ENCODE results near the gene DUSP8. TPM values are rescaled to one million over a fixed set of nuclear protein-coding genes. Genes with fewer than 3 reads are reported as not detected.

The DUSP8 gene
- total RNA-seq, 2 experiments from 2014 or later, result 0.22 to 0.23 TPM

GRCh38 chr11:1526785-1527184, 45.3 kb downstream of the DUSP8 start:
- peaks cover under 1% of the 10 kb centered on the region for H3K4me1 Mint-ChIP-seq
- POLR2A ChIA-PET, result no interaction called here

GRCh38 chr11:1523779-1524178, 48.3 kb downstream of the DUSP8 start:
- ChIA-PET POLR2A (no interaction called here), CTCF (interaction anchor here (0.6 to 1.6 kb wide), 2 partner anchors 13 to 50 kb away, joined by 3 to 4 read pairs; no protein-coding TSS in a partner anchor)
- H3K27ac Mint-ChIP-seq, result no peak overlapping the region
- H3K4me3 Mint-ChIP-seq, result no peak overlapping the region
- no peaks in the 10 kb centered on the region for H3K36me3 Mint-ChIP-seq (ENCODE audit: low read depth)
- no peaks in the 10 kb centered on the region for H3K9me3 Mint-ChIP-seq
- DNase-seq, result no peak
- H3K4me1 Mint-ChIP-seq, result no peaks in the 10 kb centered on the region
- no peaks in the 10 kb centered on the region for H3K27me3 Mint-ChIP-seq

More at GRCh38 chr11:1526785-1527184, 45.3 kb downstream of the DUSP8 start:
- CTCF ChIA-PET, result interaction anchor here (0.6 kb wide), 1 partner anchor 11 kb away, joined by 4 read pairs; no protein-coding TSS in a partner anchor
- H3K27me3 Mint-ChIP-seq, result no peaks in the 10 kb centered on the region
- H3K36me3 Mint-ChIP-seq (ENCODE audit: low read depth), result no peaks in the 10 kb centered on the region
- DNase-seq, result no peak
- H3K27ac Mint-ChIP-seq, result no peak overlapping the region
- H3K4me3 Mint-ChIP-seq, result no peak overlapping the region
- H3K9me3 Mint-ChIP-seq, result no peaks in the 10 kb centered on the region

DNA sequence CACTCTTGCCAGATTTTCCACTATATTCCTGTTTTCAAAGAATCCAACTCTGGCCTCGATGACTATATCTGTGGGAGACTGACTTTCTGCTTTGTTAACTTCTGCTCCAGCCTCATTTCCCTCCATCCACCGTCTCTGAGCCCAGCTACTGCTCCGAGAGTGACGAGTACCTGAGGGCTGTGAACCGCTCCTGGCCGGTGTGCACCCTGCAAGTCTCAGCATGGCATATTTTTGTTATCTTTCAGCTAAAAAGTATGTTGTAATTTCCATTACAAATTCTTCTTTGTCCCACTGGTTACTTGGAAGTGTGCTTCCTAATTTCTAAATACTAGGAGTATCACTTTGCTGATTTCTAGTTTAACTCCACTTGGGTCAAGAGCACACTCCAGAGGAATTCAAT, 49.0 kb downstream of the DUSP8 start:
- ChIA-PET POLR2A (no interaction called here), CTCF (interaction anchor here (1.6 kb wide), 1 partner anchor 51 kb away, joined by 4 read pairs; no protein-coding TSS in a partner anchor)
- H3K4me1 Mint-ChIP-seq, result no peaks in the 10 kb centered on the region

GRCh38 chr11:1522081-1522424, 50.0 kb downstream of the DUSP8 start:
- POLR2A ChIA-PET, result no interaction called here
- Mint-ChIP-seq H3K4me1 (peaks cover 6% of the 10 kb centered on the region), H3K27me3 (no peaks in the 10 kb centered on the region), H3K9me3 (no peaks in the 10 kb centered on the region), H3K27ac (no peak overlapping the region), H3K4me3 (no peak overlapping the region), H3K36me3 (ENCODE audit: low read depth) (no peaks in the 10 kb centered on the region)
- CTCF ChIA-PET, result no interaction called here
- no peak for DNase-seq

More for the DNA sequence above, 49.0 kb downstream of the DUSP8 start:
- Mint-ChIP-seq H3K9me3 (no peaks in the 10 kb centered on the region), H3K36me3 (ENCODE audit: low read depth) (no peaks in the 10 kb centered on the region), H3K4me3 (no peak overlapping the region), H3K27me3 (no peaks in the 10 kb centered on the region), H3K27ac (no peak overlapping the region)
- DNase-seq, result no peak

- ChIA-PET POLR2A (interaction anchor here (0.6 kb wide), 1 partner anchor 95 kb away, joined by 4 read pairs; no protein-coding TSS in a partner anchor), CTCF (no interaction called here)
- Mint-ChIP-seq H3K27me3 (no peaks in the 10 kb centered on the region), H3K27ac (peak overlapping the region; percentile 38), H3K36me3 (ENCODE audit: low read depth) (no peaks in the 10 kb centered on the region), H3K9me3 (no peaks in the 10 kb centered on the region), H3K4me3 (no peak overlapping the region), H3K4me1 (peaks cover 8% of the 10 kb centered on the region)
- DNase-seq, result no peak
These were observed 50.5 kb downstream of the DUSP8 start for GRCh38 chr11:1521382-1522080.

- DNase-seq, result no peak
- H3K27me3 Mint-ChIP-seq, result no peaks in the 10 kb centered on the region
- no peak overlapping the region for H3K4me3 Mint-ChIP-seq
- no peaks in the 10 kb centered on the region for H3K9me3 Mint-ChIP-seq
- ChIA-PET CTCF (no interaction called here), POLR2A (interaction anchor here (0.6 kb wide), 1 partner anchor 94 kb away, joined by 4 read pairs; no protein-coding TSS in a partner anchor)
- H3K4me1 Mint-ChIP-seq, result peaks cover 9% of the 10 kb centered on the region
- peak overlapping the region; percentile 38 for H3K27ac Mint-ChIP-seq
- no peaks in the 10 kb centered on the region for H3K36me3 Mint-ChIP-seq (ENCODE audit: low read depth)
These were observed 51.3 kb downstream of the DUSP8 start for GRCh38 chr11:1520663-1521267.

DNA sequence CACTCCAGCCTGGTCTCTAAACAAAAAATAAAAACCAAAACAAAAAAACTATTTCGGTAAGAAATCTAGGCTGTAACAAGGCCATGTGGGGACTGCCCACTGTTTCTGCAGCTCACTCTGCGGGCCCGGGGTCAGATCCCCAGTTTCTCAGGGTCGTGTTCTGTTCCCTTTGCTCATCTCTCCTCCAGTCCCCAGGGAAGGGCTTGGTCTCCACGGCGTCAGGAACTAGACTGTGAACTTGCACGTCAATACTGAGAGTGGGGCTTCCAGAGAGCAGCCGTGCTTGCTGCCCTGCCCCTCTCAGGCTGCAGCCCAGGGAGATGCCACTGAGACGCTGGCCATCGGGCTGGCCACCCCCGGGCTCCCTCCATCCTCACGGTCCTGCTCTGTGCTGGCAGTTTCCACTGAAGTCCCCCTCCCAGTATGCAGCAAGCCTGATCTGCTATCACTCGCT, 51.8 kb downstream of the DUSP8 start:
- no peaks in the 10 kb centered on the region for H3K36me3 Mint-ChIP-seq (ENCODE audit: low read depth)
- ChIA-PET POLR2A (no interaction called here), CTCF (no interaction called here)
- no peaks in the 10 kb centered on the region for H3K9me3 Mint-ChIP-seq
- no peak overlapping the region for H3K4me3 Mint-ChIP-seq
- H3K4me1 Mint-ChIP-seq, result peaks cover 9% of the 10 kb centered on the region
- no peak for DNase-seq
- H3K27ac Mint-ChIP-seq, result no peak overlapping the region
- H3K27me3 Mint-ChIP-seq, result no peaks in the 10 kb centered on the region

DNA sequence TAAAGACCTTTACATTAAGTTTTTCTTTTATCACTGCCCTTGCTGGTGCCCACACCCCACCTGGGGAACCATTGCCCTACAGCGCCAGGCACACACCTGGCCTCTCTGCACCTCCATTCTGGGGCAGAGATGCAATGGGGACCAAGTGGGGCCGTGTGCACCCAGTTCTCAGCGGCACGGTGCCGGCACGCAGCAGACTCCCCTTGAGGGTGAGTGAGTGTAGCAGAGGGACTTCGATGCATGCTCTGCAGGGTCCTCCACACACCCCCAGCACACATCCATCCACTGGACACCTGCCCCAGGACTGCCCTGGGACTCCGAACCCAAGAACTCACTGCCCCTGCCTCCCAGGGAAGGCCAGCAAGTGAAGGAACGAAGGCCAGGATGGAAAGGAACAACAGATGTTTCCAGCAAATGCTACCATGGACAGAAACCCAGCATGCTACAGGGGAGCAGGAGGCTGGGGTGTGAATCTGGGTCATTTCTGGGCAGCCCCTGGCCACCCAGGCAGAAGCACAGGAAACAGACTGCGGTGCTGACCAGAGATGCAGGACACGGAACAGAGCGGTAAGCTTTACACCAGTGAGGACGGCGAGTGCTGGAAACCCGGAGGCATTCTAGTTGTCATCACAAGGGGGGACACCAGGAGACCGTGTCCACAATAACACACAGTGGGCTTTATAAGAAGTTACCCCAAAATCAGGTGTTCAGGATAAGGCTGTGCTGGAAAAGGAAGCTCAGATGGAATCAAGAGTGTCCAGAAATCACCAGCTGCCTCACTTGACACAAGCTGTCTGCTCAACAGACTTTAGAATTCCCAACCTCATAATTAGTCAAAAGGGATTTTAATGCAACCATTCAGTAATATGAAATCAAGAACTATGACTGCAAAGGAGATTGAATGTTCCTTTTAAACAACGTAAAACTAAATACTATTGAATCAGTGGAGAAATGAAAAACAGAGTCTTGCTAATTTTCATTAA, 52.8 kb downstream of the DUSP8 start:
- peaks cover 10% of the 10 kb centered on the region for H3K4me1 Mint-ChIP-seq
- no peaks in the 10 kb centered on the region for H3K27me3 Mint-ChIP-seq
- POLR2A ChIA-PET, result no interaction called here
- CTCF ChIA-PET, result no interaction called here
- H3K36me3 Mint-ChIP-seq (ENCODE audit: low read depth), result no peaks in the 10 kb centered on the region
- H3K9me3 Mint-ChIP-seq, result no peaks in the 10 kb centered on the region
- no peak for DNase-seq
- no peak overlapping the region for H3K4me3 Mint-ChIP-seq
- H3K27ac Mint-ChIP-seq, result no peak overlapping the region

DNA sequence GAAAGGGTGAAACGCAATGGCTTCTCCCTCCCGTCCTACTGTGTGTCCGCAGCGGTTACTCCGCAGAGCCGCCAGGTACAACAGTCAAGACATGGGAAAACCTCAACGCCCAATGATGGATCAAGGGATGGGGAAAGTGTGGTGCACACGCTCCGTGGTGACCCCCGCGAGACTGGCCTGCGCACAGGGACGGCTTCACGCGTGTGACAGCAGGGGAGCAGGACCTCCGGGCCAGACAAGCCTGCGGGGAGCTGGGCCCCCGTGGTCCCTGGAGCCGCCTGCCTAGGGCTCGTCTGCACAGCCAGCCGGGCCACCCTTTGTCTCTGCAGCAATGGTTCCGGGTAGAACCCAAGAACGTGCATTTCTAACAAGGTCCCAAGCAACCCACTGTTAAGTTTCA, 53.8 kb downstream of the DUSP8 start:
- Mint-ChIP-seq H3K4me1 (peaks cover 15% of the 10 kb centered on the region), H3K4me3 (no peak overlapping the region), H3K36me3 (ENCODE audit: low read depth) (no peaks in the 10 kb centered on the region), H3K27ac (no peak overlapping the region), H3K9me3 (no peaks in the 10 kb centered on the region), H3K27me3 (no peaks in the 10 kb centered on the region)
- DNase-seq, result no peak
- ChIA-PET POLR2A (no interaction called here), CTCF (no interaction called here)

DNA sequence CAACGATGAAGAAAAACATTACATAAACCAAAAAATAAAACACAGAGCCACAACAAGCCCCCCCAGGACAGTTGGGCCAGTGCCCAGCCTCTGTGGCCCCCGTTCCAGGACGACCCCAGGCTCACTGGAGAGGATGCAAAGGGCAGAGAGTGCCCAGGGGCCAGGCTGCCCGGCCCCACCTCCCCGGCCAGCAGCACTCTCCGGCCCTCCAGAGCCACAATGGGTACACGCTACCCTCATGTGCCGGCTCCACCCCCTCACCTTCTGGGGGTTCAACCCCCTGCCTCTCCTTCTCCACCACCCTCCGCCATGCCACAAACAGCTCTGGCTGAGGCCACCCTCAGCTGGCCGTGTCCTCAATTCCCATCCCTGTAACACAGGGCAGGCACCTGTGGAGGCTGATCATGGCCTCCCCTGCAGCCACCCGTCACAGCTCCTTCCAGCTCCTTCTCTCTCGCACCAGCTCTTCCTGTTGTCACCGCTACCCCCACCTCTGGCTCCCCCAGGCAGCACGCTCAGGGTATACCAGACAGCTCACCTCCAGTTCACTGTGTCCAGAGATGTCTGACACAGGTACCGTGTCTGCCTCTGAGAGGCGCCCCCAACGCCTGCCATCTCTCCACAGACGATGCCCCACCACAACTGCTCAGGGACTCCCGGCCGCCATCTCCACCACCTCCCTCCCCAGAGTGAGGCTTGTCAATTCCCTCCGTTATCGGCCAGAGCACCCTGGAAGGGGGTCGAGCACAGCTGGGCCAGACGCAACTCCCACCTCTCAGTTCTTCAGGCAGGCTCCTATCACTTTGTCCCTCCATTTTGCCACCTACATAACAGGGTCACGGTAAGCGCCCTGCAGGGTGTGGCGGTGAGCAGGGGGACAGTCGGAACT, 54.7 kb downstream of the DUSP8 start:
- H3K4me3 Mint-ChIP-seq, result no peak overlapping the region
- no peaks in the 10 kb centered on the region for H3K27me3 Mint-ChIP-seq
- H3K27ac Mint-ChIP-seq, result no peak overlapping the region
- ChIA-PET CTCF (interaction anchor here (0.7 kb wide), 1 partner anchor 14 kb away, joined by 3 read pairs; no protein-coding TSS in a partner anchor), POLR2A (no interaction called here)
- peaks cover 17% of the 10 kb centered on the region for H3K4me1 Mint-ChIP-seq
- H3K36me3 Mint-ChIP-seq (ENCODE audit: low read depth), result no peaks in the 10 kb centered on the region
- DNase-seq, result no peak
- no peaks in the 10 kb centered on the region for H3K9me3 Mint-ChIP-seq

- Mint-ChIP-seq H3K4me1 (peaks cover 19% of the 10 kb centered on the region), H3K36me3 (ENCODE audit: low read depth) (no peaks in the 10 kb centered on the region), H3K4me3 (no peak overlapping the region), H3K9me3 (no peaks in the 10 kb centered on the region), H3K27ac (no peak overlapping the region), H3K27me3 (no peaks in the 10 kb centered on the region)
- POLR2A ChIA-PET, result no interaction called here
- DNase-seq, result no peak
- CTCF ChIA-PET, result interaction anchor here (0.9 to 1.3 kb wide), 3 partner anchors 10 to 254 kb away, joined by 3 to 5 read pairs (median 3); no protein-coding TSS in a partner anchor
These were observed 55.6 kb downstream of the DUSP8 start for GRCh38 chr11:1516273-1517067.

All from activated CD4-positive, alpha-beta T cell treated with anti-CD3 and anti-CD28 coated beads, Interleukin-2, amount 10 ng/mL, durations not matched to agents 7 days and 5 days (primary cell).